ENCODE results near the gene OLA1.
A peak's percentile ranks its signal among the peaks of the same experiment; 100 is the strongest.

Gene OLA1

GRCh38 chr2:174058456-174058855 is 189.9 kb downstream of the OLA1 start:
- no peak for DNase-seq

- DNase-seq, result no peak
Measured at GRCh38 chr2:174058026-174058425, 190.3 kb downstream of the OLA1 start.

- DNase-seq, result no peak
Measured at GRCh38 chr2:174054926-174055325, 193.4 kb downstream of the OLA1 start.

GRCh38 chr2:174053355-174054151 is 194.8 kb downstream of the OLA1 start:
- DNase-seq, result no peak

- no peak for DNase-seq
Measured at GRCh38 chr2:174052584-174052976, 195.8 kb downstream of the OLA1 start.

- DNase-seq, result no peak
Measured at GRCh38 chr2:174051741-174052583, 196.4 kb downstream of the OLA1 start.

- no peak for DNase-seq
Measured at GRCh38 chr2:174051068-174051467, 197.3 kb downstream of the OLA1 start.

GRCh38 chr2:174049895-174050294 is 198.4 kb downstream of the OLA1 start:
- DNase-seq, result no peak

- DNase-seq, result no peak
Measured at GRCh38 chr2:174048243-174048642, 200.1 kb downstream of the OLA1 start.

- no peak for DNase-seq
Measured at GRCh38 chr2:174047746-174048145, 200.6 kb downstream of the OLA1 start.

GRCh38 chr2:174046172-174046571 is 202.2 kb downstream of the OLA1 start:
- no peak for DNase-seq

- no peak for DNase-seq
Measured at GRCh38 chr2:174044556-174044955, 203.8 kb downstream of the OLA1 start.

- no peak for DNase-seq
Measured at GRCh38 chr2:174040417-174040701, 208.0 kb downstream of the OLA1 start.

GRCh38 chr2:174039551-174040416 is 208.5 kb downstream of the OLA1 start:
- DNase-seq, result peak; percentile 92

- no peak for DNase-seq
Measured at GRCh38 chr2:174038462-174038861, 209.9 kb downstream of the OLA1 start.

GRCh38 chr2:174036825-174037224 is 211.5 kb downstream of the OLA1 start:
- no peak for DNase-seq

- no peak for DNase-seq
Measured at GRCh38 chr2:174035981-174036742, 212.2 kb downstream of the OLA1 start.

GRCh38 chr2:174035117-174035635 is 213.2 kb downstream of the OLA1 start:
- DNase-seq, result no peak

- DNase-seq, result no peak
Measured at GRCh38 chr2:174033163-174033550, 215.2 kb downstream of the OLA1 start.

GRCh38 chr2:174031226-174031625 is 217.1 kb downstream of the OLA1 start:
- no peak for DNase-seq

GRCh38 chr2:174028935-174029334 is 219.4 kb downstream of the OLA1 start:
- DNase-seq, result no peak

- DNase-seq, result no peak
Measured at GRCh38 chr2:174027956-174028355, 220.4 kb downstream of the OLA1 start.

All from stimulated activated CD4-positive, alpha-beta T cell treated with anti-CD3 and anti-CD28 coated beads, Interleukin-15, amount 100 ng/mL, for 24 hours (primary cell).